Parathyroid adenoma (tissue), 2 donors: ENCODE data around the gene DNM3.

Experiments used
- H2AFZ ChIP-seq: fragments of 300-600 bp; sonication (generic); one replicate; pipeline ENCODE4 v1.7.0; 2017; ENCODE audit warnings: antibody characterized with exemption, mild to moderate bottlenecking
- H3K27ac ChIP-seq: fragments of 300-600 bp; sonication (generic); one replicate; pipeline ENCODE4 v1.7.0; 2017
- H3K27me3 ChIP-seq: fragments of 300-600 bp; sonication (generic); one replicate; pipeline ENCODE4 v1.7.0; 2017; ENCODE audit warnings: low read length; ENCODE audit not compliant: control insufficient read depth, insufficient read depth
- H3K36me3 ChIP-seq: fragments of 300-600 bp; sonication (generic); one replicate; pipeline ENCODE4 v1.7.0; 2017; ENCODE audit warnings: low read length; ENCODE audit not compliant: control insufficient read depth, insufficient read depth
- H3K4me1 ChIP-seq: fragments of 300-600 bp; sonication (generic); one replicate; pipeline ENCODE4 v1.7.0; 2017; ENCODE audit warnings: control low read depth
- H3K4me2 ChIP-seq: fragments of 300-600 bp; sonication (generic); one replicate; pipeline ENCODE4 v1.7.0; 2017; ENCODE audit warnings: low read length
- H3K4me3 ChIP-seq: fragments of 300-600 bp; sonication (generic); one replicate; pipeline ENCODE4 v1.7.0; 2017; ENCODE audit warnings: low read depth, low read length
- H3K79me2 ChIP-seq: fragments of 300-600 bp; sonication (generic); one replicate; pipeline ENCODE4 v1.7.0; 2017; ENCODE audit warnings: control low read depth
- H3K9ac ChIP-seq: fragments of 300-600 bp; sonication (generic); one replicate; pipeline ENCODE4 v1.7.0; 2017; ENCODE audit warnings: mild to moderate bottlenecking
- H3K9me3 ChIP-seq: fragments of 300-600 bp; sonication (generic); one replicate; pipeline ENCODE4 v1.7.0; 2017; ENCODE audit warnings: low read length; ENCODE audit not compliant: control insufficient read depth
- TF ChIP-seq, protein P1 (sequence below): fragments of 300-600 bp; sonication (generic); IDR thresholded peaks from one replicate; pipeline ENCODE4 v1.7.0; 2017; ENCODE audit warnings: antibody characterized with exemption, mild to moderate bottlenecking
- donor health status: primary hyperparathyroidism.

Gene DNM3

DNA sequence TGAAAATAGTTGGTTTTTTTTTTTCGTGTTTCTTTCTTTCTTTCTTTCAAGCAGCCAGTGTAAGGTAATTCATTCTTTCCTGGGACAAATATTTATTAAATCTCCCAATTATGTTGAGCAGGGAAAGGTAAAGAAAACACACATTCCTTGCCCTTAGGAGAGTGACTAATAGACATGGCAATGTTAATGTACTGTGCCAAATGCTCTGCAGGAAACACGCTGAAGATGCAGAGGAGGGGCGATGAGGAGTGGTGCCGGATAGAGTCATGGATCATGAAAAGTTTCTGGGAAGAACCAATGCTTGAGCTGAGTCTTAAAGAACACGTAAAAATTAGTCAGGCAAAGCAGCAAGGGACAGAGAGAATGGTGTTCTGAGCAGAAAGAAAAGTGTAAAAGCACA is 199.2 kb downstream of the DNM3 start:
- no peaks in the 10 kb centered on the region for H3K36me3 ChIP-seq
- H3K4me1 ChIP-seq: no peaks in the 10 kb centered on the region
- no peaks in the 10 kb centered on the region for H3K9me3 ChIP-seq
- H3K27me3 ChIP-seq: no peaks in the 10 kb centered on the region
- TF ChIP-seq, protein P1, sequence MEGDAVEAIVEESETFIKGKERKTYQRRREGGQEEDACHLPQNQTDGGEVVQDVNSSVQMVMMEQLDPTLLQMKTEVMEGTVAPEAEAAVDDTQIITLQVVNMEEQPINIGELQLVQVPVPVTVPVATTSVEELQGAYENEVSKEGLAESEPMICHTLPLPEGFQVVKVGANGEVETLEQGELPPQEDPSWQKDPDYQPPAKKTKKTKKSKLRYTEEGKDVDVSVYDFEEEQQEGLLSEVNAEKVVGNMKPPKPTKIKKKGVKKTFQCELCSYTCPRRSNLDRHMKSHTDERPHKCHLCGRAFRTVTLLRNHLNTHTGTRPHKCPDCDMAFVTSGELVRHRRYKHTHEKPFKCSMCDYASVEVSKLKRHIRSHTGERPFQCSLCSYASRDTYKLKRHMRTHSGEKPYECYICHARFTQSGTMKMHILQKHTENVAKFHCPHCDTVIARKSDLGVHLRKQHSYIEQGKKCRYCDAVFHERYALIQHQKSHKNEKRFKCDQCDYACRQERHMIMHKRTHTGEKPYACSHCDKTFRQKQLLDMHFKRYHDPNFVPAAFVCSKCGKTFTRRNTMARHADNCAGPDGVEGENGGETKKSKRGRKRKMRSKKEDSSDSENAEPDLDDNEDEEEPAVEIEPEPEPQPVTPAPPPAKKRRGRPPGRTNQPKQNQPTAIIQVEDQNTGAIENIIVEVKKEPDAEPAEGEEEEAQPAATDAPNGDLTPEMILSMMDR: no peak
- no peak overlapping the region for H3K4me3 ChIP-seq
- no peak overlapping the region for H3K9ac ChIP-seq
- no peaks in the 10 kb centered on the region for H3K79me2 ChIP-seq
- H3K27ac ChIP-seq: no peak overlapping the region
- no peak overlapping the region for H2AFZ ChIP-seq
- H3K4me2 ChIP-seq: no peak overlapping the region

- TF ChIP-seq, protein P1: no peak
These were observed 199.8 kb downstream of the DNM3 start for GRCh38 chr1:172041102-172041501.

DNA sequence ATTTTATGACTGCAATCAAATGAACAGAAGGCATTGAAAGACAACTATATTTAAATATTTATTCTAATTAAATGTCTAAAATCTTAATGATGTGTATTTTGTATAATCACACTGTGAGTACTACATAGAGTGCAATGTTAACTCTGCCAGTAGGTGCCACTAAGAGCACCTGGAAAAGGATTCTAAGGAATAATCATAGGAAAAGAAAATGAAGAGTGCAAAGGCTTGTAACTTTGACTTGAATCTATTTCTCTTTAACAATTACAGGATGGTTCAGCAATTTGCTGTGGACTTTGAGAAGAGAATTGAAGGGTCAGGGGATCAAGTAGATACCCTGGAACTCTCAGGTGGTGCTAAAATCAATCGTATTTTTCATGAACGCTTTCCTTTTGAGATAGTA is 200.4 kb downstream of the DNM3 start:
- no peak overlapping the region for H2AFZ ChIP-seq
- no peak overlapping the region for H3K4me2 ChIP-seq
- H3K27ac ChIP-seq: no peak overlapping the region
- H3K9ac ChIP-seq: no peak overlapping the region
- H3K4me3 ChIP-seq: no peak overlapping the region
- H3K9me3 ChIP-seq: no peaks in the 10 kb centered on the region
- no peaks in the 10 kb centered on the region for H3K79me2 ChIP-seq
- TF ChIP-seq, protein P1: no peak
- no peaks in the 10 kb centered on the region for H3K4me1 ChIP-seq
- no peaks in the 10 kb centered on the region for H3K36me3 ChIP-seq
- no peaks in the 10 kb centered on the region for H3K27me3 ChIP-seq

More at GRCh38 chr1:172041102-172041501, 199.8 kb downstream of the DNM3 start:
- H3K9ac ChIP-seq: no peak overlapping the region
- no peak overlapping the region for H3K27ac ChIP-seq
- H3K4me3 ChIP-seq: no peak overlapping the region
- no peaks in the 10 kb centered on the region for H3K4me1 ChIP-seq
- H3K9me3 ChIP-seq: no peaks in the 10 kb centered on the region
- no peak overlapping the region for H3K4me2 ChIP-seq
- H3K79me2 ChIP-seq: no peaks in the 10 kb centered on the region
- no peak overlapping the region for H2AFZ ChIP-seq
- no peaks in the 10 kb centered on the region for H3K36me3 ChIP-seq
- no peaks in the 10 kb centered on the region for H3K27me3 ChIP-seq

- Histone ChIP-seq H3K79me2 (no peaks in the 10 kb centered on the region), H3K36me3 (no peaks in the 10 kb centered on the region), H3K4me1 (no peaks in the 10 kb centered on the region), H3K9me3 (no peaks in the 10 kb centered on the region), H3K9ac (no peak overlapping the region), H2AFZ (no peak overlapping the region), H3K4me3 (no peak overlapping the region), H3K27me3 (no peaks in the 10 kb centered on the region), H3K4me2 (no peak overlapping the region), H3K27ac (no peak overlapping the region)
- TF ChIP-seq, protein P1: no peak
These were observed 202.6 kb downstream of the DNM3 start for GRCh38 chr1:172043900-172044299.

DNA sequence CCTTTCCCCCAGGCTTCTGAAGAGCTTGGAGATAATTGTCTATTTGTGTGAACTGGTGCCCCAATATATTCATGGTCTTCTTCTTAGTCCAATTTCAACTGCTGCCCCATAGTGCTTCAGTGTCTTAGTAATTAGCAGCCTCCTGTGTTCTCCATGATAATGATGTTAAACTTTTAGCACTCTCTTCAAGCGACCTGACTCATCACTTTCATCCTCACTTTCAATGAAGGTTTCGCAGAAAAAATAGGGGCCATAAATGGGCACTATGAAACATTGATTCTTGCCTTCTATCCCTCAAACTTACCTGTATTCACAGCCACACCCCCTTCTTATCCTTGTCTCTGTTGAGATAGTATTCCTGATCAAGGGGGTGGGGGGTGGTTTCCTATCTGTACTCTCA is 210.6 kb downstream of the DNM3 start:
- Histone ChIP-seq H3K27ac (no peak overlapping the region), H3K9me3 (no peaks in the 10 kb centered on the region), H3K4me1 (no peaks in the 10 kb centered on the region), H3K27me3 (no peaks in the 10 kb centered on the region), H2AFZ (no peak overlapping the region), H3K36me3 (no peaks in the 10 kb centered on the region), H3K79me2 (no peaks in the 10 kb centered on the region), H3K4me3 (no peak overlapping the region), H3K4me2 (no peak overlapping the region), H3K9ac (no peak overlapping the region)
- TF ChIP-seq, protein P1: no peak
